GM18505 (cell line): ENCODE results near the gene SORL1.
"Not testable (repeated sequence)": the region's sequence is repeated elsewhere in the genome, so short reads cannot be mapped to it uniquely, and the experiment has no call there.

Source experiments
- ATAC-seq: cut with Tn5 transposase; IDR thresholded peaks from one replicate; pipeline ENCODE4 v1.9.1; 2021; ENCODE audit not compliant: unreplicated experiment
- POLR2A ChIP-seq: IDR thresholded peaks from 4 replicates; pipeline ENCODE4 v1.6.1; 2011; ENCODE audit warnings: borderline replicate concordance; ENCODE audit not compliant: insufficient read depth, insufficient read length; ENCODE audit errors: extremely low read depth

The SORL1 gene

GRCh38 chr11:121611242-121611641 lies 159.1 kb downstream of the SORL1 start:
- no peak for TF ChIP-seq POLR2A

GRCh38 chr11:121613724-121614123 lies 161.6 kb downstream of the SORL1 start:
- no peak for TF ChIP-seq POLR2A
- ATAC-seq = no peak

More at GRCh38 chr11:121611242-121611641, 159.1 kb downstream of the SORL1 start:
- ATAC-seq = no peak

- ATAC-seq = no peak
- no peak for TF ChIP-seq POLR2A
Observed at GRCh38 chr11:121614636-121615240, 162.6 kb downstream of the SORL1 start.

GRCh38 chr11:121615501-121615900 lies 163.4 kb downstream of the SORL1 start:
- ATAC-seq = no peak
- no peak for TF ChIP-seq POLR2A

GRCh38 chr11:121618516-121618915 lies 166.4 kb downstream of the SORL1 start:
- TF ChIP-seq POLR2A = no peak
- ATAC-seq = no peak

- TF ChIP-seq POLR2A = no peak
- no peak for ATAC-seq
Observed at GRCh38 chr11:121625777-121626506, 173.8 kb downstream of the SORL1 start.

GRCh38 chr11:121626507-121626875 lies 174.4 kb downstream of the SORL1 start:
- no peak for TF ChIP-seq POLR2A
- no peak for ATAC-seq

- ATAC-seq = no peak
- TF ChIP-seq POLR2A = no peak
Observed at GRCh38 chr11:121626980-121627379, 174.9 kb downstream of the SORL1 start.

GRCh38 chr11:121630041-121630440 lies 177.9 kb downstream of the SORL1 start:
- no peak for ATAC-seq
- no peak for TF ChIP-seq POLR2A

GRCh38 chr11:121631456-121631855 lies 179.3 kb downstream of the SORL1 start:
- no peak for ATAC-seq
- TF ChIP-seq POLR2A = no peak

GRCh38 chr11:121634273-121634672 lies 182.2 kb downstream of the SORL1 start:
- ATAC-seq = no peak
- TF ChIP-seq POLR2A = no peak

- no peak for TF ChIP-seq POLR2A
Observed at GRCh38 chr11:121634889-121635288, 182.8 kb downstream of the SORL1 start.

GRCh38 chr11:121636081-121636799 lies 184.1 kb downstream of the SORL1 start:
- ATAC-seq = no peak
- no peak for TF ChIP-seq POLR2A

More at GRCh38 chr11:121634889-121635288, 182.8 kb downstream of the SORL1 start:
- ATAC-seq = no peak

GRCh38 chr11:121636800-121637176 lies 184.7 kb downstream of the SORL1 start:
- ATAC-seq = no peak
- no peak for TF ChIP-seq POLR2A

- not testable (repeated sequence) for ATAC-seq
Observed at GRCh38 chr11:121637587-121637986, 185.5 kb downstream of the SORL1 start.
